Measurements from ENCODE around the gene GLP2R.

GLP2R gene

DNA sequence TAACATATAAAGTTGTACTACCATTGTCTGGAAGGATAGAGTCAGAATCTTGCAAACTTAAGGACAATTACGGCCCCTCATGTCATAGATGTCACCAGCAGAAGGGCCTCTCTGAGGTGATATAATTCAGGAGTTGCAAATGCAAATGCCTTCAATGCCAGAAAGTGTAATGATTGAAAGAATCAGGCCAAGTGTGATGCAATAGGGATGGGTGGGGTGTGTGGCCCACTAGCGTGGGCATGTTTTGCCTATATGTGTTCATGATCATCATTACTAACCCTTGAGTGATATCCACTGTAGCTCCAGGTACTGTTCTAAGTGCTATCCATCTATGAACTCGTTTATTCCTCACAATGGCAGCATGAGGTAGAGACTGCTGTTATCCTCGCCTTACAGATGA, 35.4 kb upstream of the GLP2R start:
- TF ChIP-seq, protein P1, sequence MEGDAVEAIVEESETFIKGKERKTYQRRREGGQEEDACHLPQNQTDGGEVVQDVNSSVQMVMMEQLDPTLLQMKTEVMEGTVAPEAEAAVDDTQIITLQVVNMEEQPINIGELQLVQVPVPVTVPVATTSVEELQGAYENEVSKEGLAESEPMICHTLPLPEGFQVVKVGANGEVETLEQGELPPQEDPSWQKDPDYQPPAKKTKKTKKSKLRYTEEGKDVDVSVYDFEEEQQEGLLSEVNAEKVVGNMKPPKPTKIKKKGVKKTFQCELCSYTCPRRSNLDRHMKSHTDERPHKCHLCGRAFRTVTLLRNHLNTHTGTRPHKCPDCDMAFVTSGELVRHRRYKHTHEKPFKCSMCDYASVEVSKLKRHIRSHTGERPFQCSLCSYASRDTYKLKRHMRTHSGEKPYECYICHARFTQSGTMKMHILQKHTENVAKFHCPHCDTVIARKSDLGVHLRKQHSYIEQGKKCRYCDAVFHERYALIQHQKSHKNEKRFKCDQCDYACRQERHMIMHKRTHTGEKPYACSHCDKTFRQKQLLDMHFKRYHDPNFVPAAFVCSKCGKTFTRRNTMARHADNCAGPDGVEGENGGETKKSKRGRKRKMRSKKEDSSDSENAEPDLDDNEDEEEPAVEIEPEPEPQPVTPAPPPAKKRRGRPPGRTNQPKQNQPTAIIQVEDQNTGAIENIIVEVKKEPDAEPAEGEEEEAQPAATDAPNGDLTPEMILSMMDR (IDR thresholded peaks at IDR 0.05; ENCODE audit: borderline replicate concordance, insufficient read depth, low read depth, low read length) = no peak
- H3K4me3 ChIP-seq (ENCODE audit: low read depth, low read length) = no peak overlapping the region

DNA sequence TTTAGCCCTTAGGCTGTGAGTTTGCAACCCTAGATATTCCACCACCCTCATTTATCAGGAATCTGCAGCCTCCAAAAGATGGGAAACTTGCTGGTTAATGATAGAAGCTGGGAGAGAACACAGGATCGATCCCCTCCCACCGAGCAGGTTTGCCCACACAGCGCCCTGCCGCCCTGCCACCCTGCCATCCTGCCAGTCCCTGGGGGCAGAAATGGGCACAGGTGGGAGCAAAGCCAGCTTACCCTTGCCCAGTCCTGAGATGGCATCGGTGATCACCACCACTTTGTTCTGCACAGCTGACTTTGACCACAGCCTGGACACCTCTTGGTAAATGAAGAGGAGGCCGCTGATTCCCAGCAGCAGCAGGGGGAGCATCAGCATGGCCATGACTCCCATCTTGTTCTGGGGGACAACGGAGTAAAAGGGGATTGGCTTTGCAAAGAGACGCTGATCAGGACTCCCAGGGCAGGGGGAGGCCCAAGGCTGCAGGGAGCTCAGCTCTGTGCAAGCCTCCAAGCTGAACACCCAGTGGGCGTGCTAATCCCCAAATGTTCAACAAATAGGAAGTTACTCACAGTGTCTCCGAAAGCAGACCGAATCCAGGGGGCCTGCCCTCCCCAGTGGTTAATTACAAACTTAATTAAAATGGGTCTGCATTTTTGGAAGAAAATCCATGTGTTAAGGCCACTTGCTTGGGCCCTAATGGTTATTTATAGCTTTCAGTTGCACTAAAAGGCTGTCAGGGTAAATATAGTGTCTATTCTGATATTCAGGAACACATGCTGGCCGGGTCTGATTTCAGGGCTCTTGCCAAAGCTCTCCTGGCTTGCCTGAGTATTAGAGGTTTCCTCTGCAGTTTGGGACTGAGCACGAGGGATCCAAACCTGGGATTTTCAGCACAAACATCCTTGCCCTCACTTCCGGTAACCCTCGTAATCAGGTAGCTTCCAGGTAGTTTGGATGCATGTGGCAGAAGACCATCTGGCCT, 34.5 kb upstream of the GLP2R start, which contains the start of gene DHRS7C:
DHRS7C (minus strand) TSS at position 704 of the 988 bp plus-strand sequence; CDS start at position 396, 308 bp downstream.
- H3K4me3 ChIP-seq (ENCODE audit: low read depth, low read length) = no peak within 1 kb of the TSS
- TF ChIP-seq, protein P1 (IDR thresholded peaks at IDR 0.05; ENCODE audit: borderline replicate concordance, insufficient read depth, low read depth, low read length) = no peak

- TF ChIP-seq, protein P1 (IDR thresholded peaks at IDR 0.05; ENCODE audit: borderline replicate concordance, insufficient read depth, low read depth, low read length) = no peak
- no peak overlapping the region for H3K4me3 ChIP-seq (ENCODE audit: low read depth, low read length)
Measured at GRCh38 chr17:9792181-9792840, 33.4 kb upstream of the GLP2R start.

DNA sequence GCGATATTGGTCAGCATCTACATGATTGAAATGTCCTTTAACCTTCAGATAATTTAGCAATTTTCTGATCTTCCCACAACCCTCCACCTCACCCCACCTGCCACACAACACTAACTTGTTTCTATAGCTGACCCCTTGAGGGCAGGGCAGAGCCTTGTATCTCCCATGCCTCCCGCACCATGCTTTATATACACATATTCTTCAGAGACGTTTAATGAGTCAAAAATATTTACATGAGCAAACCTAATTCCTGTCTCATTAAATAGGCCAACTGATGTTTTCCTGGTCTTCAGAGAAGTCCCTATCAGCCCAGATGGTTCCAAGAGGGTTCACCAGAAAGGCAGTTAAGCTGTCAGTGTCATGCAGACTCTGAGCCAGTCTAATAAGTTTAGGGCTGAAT, 27.7 kb upstream of the GLP2R start:
- TF ChIP-seq, protein P1 (IDR thresholded peaks at IDR 0.05; ENCODE audit: borderline replicate concordance, insufficient read depth, low read depth, low read length) = no peak
- H3K4me3 ChIP-seq (ENCODE audit: low read depth, low read length) = no peak overlapping the region

DNA sequence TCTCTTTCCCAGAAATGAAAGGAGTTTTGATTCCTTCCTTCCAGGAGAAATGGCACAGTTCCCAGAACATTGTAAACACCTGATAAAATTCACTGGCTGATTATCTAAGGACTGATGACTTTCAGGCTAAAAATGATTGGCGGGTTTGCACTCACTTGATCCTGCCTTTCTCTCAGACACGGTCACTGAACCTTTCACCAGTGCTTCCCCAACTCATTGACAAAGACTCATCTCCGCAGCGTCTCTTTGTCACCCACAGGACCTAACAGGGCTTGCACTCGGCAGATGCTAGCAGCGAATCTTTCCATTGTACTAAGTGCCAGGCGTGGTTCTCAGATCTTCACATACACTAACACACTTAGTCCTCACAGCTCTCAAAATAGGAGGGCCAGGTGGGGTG, 27.0 kb upstream of the GLP2R start:
- TF ChIP-seq, protein P1 (IDR thresholded peaks at IDR 0.05; ENCODE audit: borderline replicate concordance, insufficient read depth, low read depth, low read length) = no peak
- no peak overlapping the region for H3K4me3 ChIP-seq (ENCODE audit: low read depth, low read length)

DNA sequence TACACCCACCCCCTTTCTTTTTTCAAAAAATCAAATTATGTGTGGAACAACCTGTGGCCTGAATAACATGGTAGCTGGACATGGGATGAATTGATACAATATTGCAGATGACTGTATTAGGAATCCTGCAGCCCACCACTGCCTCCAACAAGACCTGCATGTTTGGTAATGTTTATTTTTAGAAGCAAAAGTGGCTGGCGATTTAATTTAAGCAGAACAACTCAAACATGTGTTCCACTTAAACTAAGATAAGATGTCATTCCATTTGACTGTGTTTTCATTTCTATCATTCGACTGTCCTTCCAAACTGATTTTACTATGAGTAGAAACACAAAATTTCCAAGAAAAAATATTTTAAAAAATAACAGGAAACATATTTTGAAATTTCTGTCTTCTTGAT, 24.2 kb upstream of the GLP2R start:
- H3K4me3 ChIP-seq (ENCODE audit: low read depth, low read length) = no peak overlapping the region
- TF ChIP-seq, protein P1 (IDR thresholded peaks at IDR 0.05; ENCODE audit: borderline replicate concordance, insufficient read depth, low read depth, low read length) = no peak

All from GM12875 (cell line).